ENCODE results near the gene NDUFS2. TPM values are rescaled to one million over a fixed set of nuclear protein-coding genes. Genes with fewer than 3 reads are reported as not detected.

NDUFS2 gene
- polyA plus RNA-seq, 1 experiment: 150 TPM

- CTCF ChIA-PET: interaction anchor here (0.9 to 1.7 kb wide), 3 partner anchors 9 to 146 kb away, joined by 3 to 7 read pairs (median 3); partner anchors contain the start of gene TOMM40L
- no peak for DNase-seq (ENCODE audit: low read depth, low spot score)
- Histone ChIP-seq H3K4me3 (ENCODE audit: low read depth, low read length) (no peak overlapping the region), H3K27ac (ENCODE audit: low read depth, low read length) (no peak overlapping the region), H3K9me3 (ENCODE audit: control insufficient read depth, insufficient read depth, low read length) (no peaks in the 10 kb centered on the region), H3K27me3 (ENCODE audit: control insufficient read depth, insufficient read depth, low read length) (peaks cover 12% of the 10 kb centered on the region)
- POLR2A ChIA-PET: no interaction called here
- TF ChIP-seq, protein P1, sequence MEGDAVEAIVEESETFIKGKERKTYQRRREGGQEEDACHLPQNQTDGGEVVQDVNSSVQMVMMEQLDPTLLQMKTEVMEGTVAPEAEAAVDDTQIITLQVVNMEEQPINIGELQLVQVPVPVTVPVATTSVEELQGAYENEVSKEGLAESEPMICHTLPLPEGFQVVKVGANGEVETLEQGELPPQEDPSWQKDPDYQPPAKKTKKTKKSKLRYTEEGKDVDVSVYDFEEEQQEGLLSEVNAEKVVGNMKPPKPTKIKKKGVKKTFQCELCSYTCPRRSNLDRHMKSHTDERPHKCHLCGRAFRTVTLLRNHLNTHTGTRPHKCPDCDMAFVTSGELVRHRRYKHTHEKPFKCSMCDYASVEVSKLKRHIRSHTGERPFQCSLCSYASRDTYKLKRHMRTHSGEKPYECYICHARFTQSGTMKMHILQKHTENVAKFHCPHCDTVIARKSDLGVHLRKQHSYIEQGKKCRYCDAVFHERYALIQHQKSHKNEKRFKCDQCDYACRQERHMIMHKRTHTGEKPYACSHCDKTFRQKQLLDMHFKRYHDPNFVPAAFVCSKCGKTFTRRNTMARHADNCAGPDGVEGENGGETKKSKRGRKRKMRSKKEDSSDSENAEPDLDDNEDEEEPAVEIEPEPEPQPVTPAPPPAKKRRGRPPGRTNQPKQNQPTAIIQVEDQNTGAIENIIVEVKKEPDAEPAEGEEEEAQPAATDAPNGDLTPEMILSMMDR (IDR thresholded peaks at IDR 0.05; ENCODE audit: low read depth, low read length): no peak
Measured at GRCh38 chr1:161235957-161236775, 34.0 kb downstream of the NDUFS2 start.

GRCh38 chr1:161238039-161238473, 35.9 kb downstream of the NDUFS2 start, which contains the start of gene NR1I3:
NR1I3 (minus strand) TSS chr1:161238203; CDS start chr1:161236565, 1,638 bp downstream.
- TF ChIP-seq, protein P1 (IDR thresholded peaks at IDR 0.05; ENCODE audit: low read depth, low read length): no peak
- H3K27me3 ChIP-seq (ENCODE audit: control insufficient read depth, insufficient read depth, low read length): peaks cover 11% of the 10 kb centered on the region
- POLR2A ChIA-PET: no interaction called here
- no peaks in the 10 kb centered on the region for H3K9me3 ChIP-seq (ENCODE audit: control insufficient read depth, insufficient read depth, low read length)
- CTCF ChIA-PET: interaction anchor here (1.1 to 1.6 kb wide), 3 partner anchors 11 to 144 kb away, joined by 3 to 11 read pairs (median 5); no protein-coding TSS in a partner anchor
- DNase-seq (ENCODE audit: low read depth, low spot score): no peak
- no peak within 1 kb of the TSS for H3K4me3 ChIP-seq (ENCODE audit: low read depth, low read length)
- H3K27ac ChIP-seq (ENCODE audit: low read depth, low read length): no peak within 1 kb of the TSS

- H3K27me3 ChIP-seq (ENCODE audit: control insufficient read depth, insufficient read depth, low read length): peaks cover 9% of the 10 kb centered on the region
- no peak overlapping the region for H3K27ac ChIP-seq (ENCODE audit: low read depth, low read length)
- no peak for DNase-seq (ENCODE audit: low read depth, low spot score)
- H3K4me3 ChIP-seq (ENCODE audit: low read depth, low read length): no peak overlapping the region
- ChIA-PET POLR2A (no interaction called here), CTCF (interaction anchor here (1.3 kb wide), 1 partner anchor 15 kb away, joined by 4 read pairs; no protein-coding TSS in a partner anchor)
- no peaks in the 10 kb centered on the region for H3K9me3 ChIP-seq (ENCODE audit: control insufficient read depth, insufficient read depth, low read length)
- TF ChIP-seq, protein P1 (IDR thresholded peaks at IDR 0.05; ENCODE audit: low read depth, low read length): no peak
Measured at GRCh38 chr1:161241682-161242081, 39.5 kb downstream of the NDUFS2 start.

- POLR2A ChIA-PET: no interaction called here
- peaks cover 9% of the 10 kb centered on the region for H3K27me3 ChIP-seq (ENCODE audit: control insufficient read depth, insufficient read depth, low read length)
- no peak for DNase-seq (ENCODE audit: low read depth, low spot score)
Measured at GRCh38 chr1:161242313-161242712, 40.1 kb downstream of the NDUFS2 start.

More at GRCh38 chr1:161242313-161242712, 40.1 kb downstream of the NDUFS2 start:
- no peak overlapping the region for H3K4me3 ChIP-seq (ENCODE audit: low read depth, low read length)
- H3K27ac ChIP-seq (ENCODE audit: low read depth, low read length): no peak overlapping the region
- H3K9me3 ChIP-seq (ENCODE audit: control insufficient read depth, insufficient read depth, low read length): no peaks in the 10 kb centered on the region
- TF ChIP-seq, protein P1 (IDR thresholded peaks at IDR 0.05; ENCODE audit: low read depth, low read length): no peak
- CTCF ChIA-PET: interaction anchor here (0.9 to 2.0 kb wide), 3 partner anchors 16 to 140 kb away, joined by 3 to 4 read pairs (median 4); partner anchors contain the start of gene TOMM40L

Measured in AG04450 (cell line).